A673 (cell line): ENCODE data around the gene WWC1.

Source experiments
- CTCF ChIP-seq: fragments of 300-800, 200-600 bp; sonication (generic); conservative IDR thresholded peaks from 2 replicates; pipeline ENCODE4 v1.5.1; 2017; ENCODE audit warnings: low read depth, mild to moderate bottlenecking, antibody characterized with exemption, low read length, moderate library complexity, mixed read lengths
- EZH2 ChIP-seq: fragments of 200-600 bp; sonication (generic); IDR thresholded peaks from 2 replicates; pipeline ENCODE4 v1.6.1; 2017; ENCODE audit warnings: borderline replicate concordance, low read depth, mild to moderate bottlenecking, mixed read lengths, antibody characterized with exemption, low read length; ENCODE audit not compliant: poor library complexity, severe bottlenecking

GRCh38 chr5:168350315-168350714 is 58.9 kb downstream of the WWC1 start:
- TF ChIP-seq CTCF: no peak
- no peak for TF ChIP-seq EZH2
